ENCODE data around the gene CDKN2B-AS1.

DNA sequence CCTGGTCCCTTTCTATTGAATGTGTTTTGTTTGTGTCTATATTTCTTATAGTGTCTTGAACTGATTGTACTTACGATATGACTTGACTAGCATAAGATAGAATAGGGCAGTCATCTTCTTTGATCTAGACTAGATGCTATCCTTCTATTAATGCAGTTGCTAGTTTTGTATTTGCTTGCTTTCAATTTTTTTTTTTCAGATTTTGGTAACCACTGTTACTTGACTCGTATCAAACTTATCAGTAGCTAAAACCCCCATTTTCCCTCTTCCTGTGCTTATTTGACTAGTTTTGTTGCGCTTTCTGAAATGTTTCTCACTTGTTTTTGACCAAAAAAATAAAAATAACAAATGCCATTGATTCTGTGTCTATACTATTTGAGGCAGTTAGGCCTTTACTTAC lies 83.5 kb downstream of the CDKN2B-AS1 start:
- no peak for TF ChIP-seq CTCF (IDR thresholded peaks at IDR 0.05)
- no peak for TF ChIP-seq ZFX (IDR thresholded peaks at IDR 0.05; ENCODE audit: borderline replicate concordance)
